ENCODE data around the gene TAP2. TPM values are rescaled to one million over a fixed set of nuclear protein-coding genes. Genes with fewer than 3 reads are reported as not detected.

The TAP2 gene
- total and polyA plus RNA-seq, 2 of the 13 experiments (the other 11 are each of a cell fraction or from before 2014, with no cell fraction given): 10.3 to 17.6 TPM

DNA sequence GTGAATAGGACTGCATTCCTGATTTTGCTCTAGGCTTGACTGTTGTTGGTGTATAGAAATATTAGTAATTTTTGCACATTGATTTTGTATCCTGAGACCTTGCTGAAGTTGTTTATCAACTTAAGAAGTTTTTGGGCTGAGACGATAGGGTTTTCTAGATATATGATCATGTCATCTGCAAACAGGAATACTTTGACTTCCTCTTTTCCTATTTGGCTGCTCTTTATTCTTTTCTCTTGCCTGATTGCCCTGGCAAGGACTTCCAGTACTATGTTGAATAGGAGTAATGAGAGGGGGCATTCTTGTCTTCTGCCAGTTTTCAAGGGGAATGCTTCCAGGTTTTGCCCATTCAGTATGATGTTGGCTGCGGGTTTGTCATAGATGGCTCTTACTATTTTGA, 35.1 kb downstream of the TAP2 start:
- intact Hi-C loops (cut with micrococcal nuclease; ENCODE audit: unreplicated experiment): no loop called here
- H3K4me3 ChIP-seq (replicated peaks in 1 of 3; ENCODE audit: insufficient read depth in 1 of 3, low read depth in 2 of 3, low read length in 3 of 3): no peak overlapping the region
- no peak overlapping the region for H2AFZ ChIP-seq (ENCODE audit: low read length)
- DNase-seq (ENCODE audit: low spot score) (no peak), FAIRE-seq (no peak), ATAC-seq (no peak)
- in situ Hi-C loops (cut with HindIII; ENCODE audit: extremely low pct_ligation_motif_present, low pct_unique_long_range_greater_than_20kb): no loop called here
- H3K4me2 ChIP-seq (ENCODE audit: low read depth, low read length): no peak overlapping the region
- no peaks in the 10 kb centered on the region for H3K36me3 ChIP-seq (replicated peaks in 1 of 2; ENCODE audit: control insufficient read depth in 1 of 2, insufficient read depth in 2 of 2, low read length in 2 of 2)
- H3K79me2 ChIP-seq (ENCODE audit: insufficient read depth, low read length): no peaks in the 10 kb centered on the region
- no peaks in the 10 kb centered on the region for H4K20me1 ChIP-seq (ENCODE audit: insufficient read depth, low read length)
- H3K9ac ChIP-seq (ENCODE audit: insufficient read depth, low read depth, low read length): no peak overlapping the region
- ChIA-PET POLR2A (no interaction called here), CTCF (ENCODE audit: low intra/inter-chr PET ratio, low total read pairs) (no interaction called here)
- H3K27me3 ChIP-seq (ENCODE audit: control insufficient read depth in 1 of 2, insufficient read depth in 2 of 2, low read length in 2 of 2): peaks cover 1 to 4% of the 10 kb centered on the region in 2 experiments; a peak in 1 of 5 replicates
- H3K9me3 ChIP-seq (ENCODE audit: low read length): no peaks in the 10 kb centered on the region
- H3K4me1 ChIP-seq (ENCODE audit: insufficient read depth, low read length): no peaks in the 10 kb centered on the region
- WGBS (ENCODE audit: low lambda C conversion rate): 2% methylated on average over 2 of the region's 2 CpGs
- no peak for TF ChIP-seq EP300 (IDR thresholded peaks at IDR 0.05; ENCODE audit: low read depth in 2 of 2, low read length in 2 of 2)
- TF ChIP-seq EP300 (CRISPR knock-in tag; IDR thresholded peaks at IDR 0.05; ENCODE audit: borderline replicate concordance): no peak
- TF ChIP-seq PTBP1 (IDR thresholded peaks at IDR 0.05; ENCODE audit: low read depth, low read length, poor library complexity, severe bottlenecking): no peak
- TF ChIP-seq YY1 (IDR thresholded peaks at IDR 0.05; ENCODE audit: insufficient read depth, insufficient replicate concordance, low read depth, low read length): no peak
- no peak for TF ChIP-seq TBL1XR1 (IDR thresholded peaks at IDR 0.05; ENCODE audit: borderline replicate concordance, low read length, partially characterized antibody)
- TF ChIP-seq, protein P1, sequence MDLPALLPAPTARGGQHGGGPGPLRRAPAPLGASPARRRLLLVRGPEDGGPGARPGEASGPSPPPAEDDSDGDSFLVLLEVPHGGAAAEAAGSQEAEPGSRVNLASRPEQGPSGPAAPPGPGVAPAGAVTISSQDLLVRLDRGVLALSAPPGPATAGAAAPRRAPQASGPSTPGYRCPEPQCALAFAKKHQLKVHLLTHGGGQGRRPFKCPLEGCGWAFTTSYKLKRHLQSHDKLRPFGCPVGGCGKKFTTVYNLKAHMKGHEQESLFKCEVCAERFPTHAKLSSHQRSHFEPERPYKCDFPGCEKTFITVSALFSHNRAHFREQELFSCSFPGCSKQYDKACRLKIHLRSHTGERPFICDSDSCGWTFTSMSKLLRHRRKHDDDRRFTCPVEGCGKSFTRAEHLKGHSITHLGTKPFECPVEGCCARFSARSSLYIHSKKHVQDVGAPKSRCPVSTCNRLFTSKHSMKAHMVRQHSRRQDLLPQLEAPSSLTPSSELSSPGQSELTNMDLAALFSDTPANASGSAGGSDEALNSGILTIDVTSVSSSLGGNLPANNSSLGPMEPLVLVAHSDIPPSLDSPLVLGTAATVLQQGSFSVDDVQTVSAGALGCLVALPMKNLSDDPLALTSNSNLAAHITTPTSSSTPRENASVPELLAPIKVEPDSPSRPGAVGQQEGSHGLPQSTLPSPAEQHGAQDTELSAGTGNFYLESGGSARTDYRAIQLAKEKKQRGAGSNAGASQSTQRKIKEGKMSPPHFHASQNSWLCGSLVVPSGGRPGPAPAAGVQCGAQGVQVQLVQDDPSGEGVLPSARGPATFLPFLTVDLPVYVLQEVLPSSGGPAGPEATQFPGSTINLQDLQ (CRISPR knock-in tag; IDR thresholded peaks at IDR 0.05): no peak
- TF ChIP-seq PBX3 (CRISPR knock-in tag; IDR thresholded peaks at IDR 0.05; ENCODE audit: borderline replicate concordance): no peak
- TF ChIP-seq IKZF1 (IDR thresholded peaks at IDR 0.05): no peak
- no peak for TF ChIP-seq GABPB1 (CRISPR knock-in tag; IDR thresholded peaks at IDR 0.05)
- TF ChIP-seq NFIC (IDR thresholded peaks at IDR 0.05; ENCODE audit: low read length): no peak
- no peak for TF ChIP-seq MZF1 (CRISPR knock-in tag; IDR thresholded peaks at IDR 0.05; ENCODE audit: borderline replicate concordance)
- TF ChIP-seq MIER2 (CRISPR knock-in tag; IDR thresholded peaks at IDR 0.05): no peak
- TF ChIP-seq MLLT10 (CRISPR knock-in tag; IDR thresholded peaks at IDR 0.05): no peak
- TF ChIP-seq, protein P2, sequence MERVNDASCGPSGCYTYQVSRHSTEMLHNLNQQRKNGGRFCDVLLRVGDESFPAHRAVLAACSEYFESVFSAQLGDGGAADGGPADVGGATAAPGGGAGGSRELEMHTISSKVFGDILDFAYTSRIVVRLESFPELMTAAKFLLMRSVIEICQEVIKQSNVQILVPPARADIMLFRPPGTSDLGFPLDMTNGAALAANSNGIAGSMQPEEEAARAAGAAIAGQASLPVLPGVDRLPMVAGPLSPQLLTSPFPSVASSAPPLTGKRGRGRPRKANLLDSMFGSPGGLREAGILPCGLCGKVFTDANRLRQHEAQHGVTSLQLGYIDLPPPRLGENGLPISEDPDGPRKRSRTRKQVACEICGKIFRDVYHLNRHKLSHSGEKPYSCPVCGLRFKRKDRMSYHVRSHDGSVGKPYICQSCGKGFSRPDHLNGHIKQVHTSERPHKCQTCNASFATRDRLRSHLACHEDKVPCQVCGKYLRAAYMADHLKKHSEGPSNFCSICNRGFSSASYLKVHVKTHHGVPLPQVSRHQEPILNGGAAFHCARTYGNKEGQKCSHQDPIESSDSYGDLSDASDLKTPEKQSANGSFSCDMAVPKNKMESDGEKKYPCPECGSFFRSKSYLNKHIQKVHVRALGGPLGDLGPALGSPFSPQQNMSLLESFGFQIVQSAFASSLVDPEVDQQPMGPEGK (CRISPR knock-in tag; IDR thresholded peaks at IDR 0.05): no peak
- TF ChIP-seq, protein P3, sequence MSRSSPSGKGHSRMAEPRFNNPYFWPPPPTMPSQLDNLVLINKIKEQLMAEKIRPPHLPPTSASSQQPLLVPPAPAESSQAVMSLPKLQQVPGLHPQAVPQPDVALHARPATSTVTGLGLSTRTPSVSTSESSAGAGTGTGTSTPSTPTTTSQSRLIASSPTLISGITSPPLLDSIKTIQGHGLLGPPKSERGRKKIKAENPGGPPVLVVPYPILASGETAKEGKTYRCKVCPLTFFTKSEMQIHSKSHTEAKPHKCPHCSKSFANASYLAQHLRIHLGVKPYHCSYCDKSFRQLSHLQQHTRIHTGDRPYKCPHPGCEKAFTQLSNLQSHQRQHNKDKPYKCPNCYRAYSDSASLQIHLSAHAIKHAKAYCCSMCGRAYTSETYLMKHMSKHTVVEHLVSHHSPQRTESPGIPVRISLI (CRISPR knock-in tag; IDR thresholded peaks at IDR 0.05; ENCODE audit: borderline replicate concordance): no peak
- no peak for TF ChIP-seq ZNF33A (CRISPR knock-in tag; IDR thresholded peaks at IDR 0.05; ENCODE audit: borderline replicate concordance)
- BruUV-seq (replicated peaks): no TSS peak
- H3K27ac ChIP-seq (ENCODE audit: extremely low read length, insufficient read depth, low read length): no peak overlapping the region
